ENCODE measurements around the gene PLAAT4.
A peak's percentile ranks its signal among the peaks of the same experiment; 100 is the strongest.

DNA sequence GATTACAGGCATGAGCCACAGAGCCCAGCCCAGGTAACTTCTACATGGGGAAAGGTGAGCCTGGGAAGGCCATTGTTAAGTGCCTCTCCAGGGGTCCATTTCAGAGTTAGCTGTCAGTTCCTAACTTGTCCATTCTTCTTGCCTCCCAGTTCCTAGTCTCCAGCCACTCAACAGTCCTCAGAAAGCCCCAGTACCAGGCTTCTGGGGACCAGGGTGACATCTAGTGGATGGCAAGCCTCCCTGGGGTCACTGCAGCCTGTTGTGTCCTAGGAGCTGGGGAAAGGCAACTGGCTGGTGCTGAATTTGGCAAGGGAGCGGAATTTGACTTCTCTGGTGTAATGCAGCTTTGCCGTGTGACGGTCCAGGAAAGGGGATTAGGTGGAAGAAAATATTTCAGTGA, 28.6 kb upstream of the PLAAT4 start:
- TF ChIP-seq, protein P1, sequence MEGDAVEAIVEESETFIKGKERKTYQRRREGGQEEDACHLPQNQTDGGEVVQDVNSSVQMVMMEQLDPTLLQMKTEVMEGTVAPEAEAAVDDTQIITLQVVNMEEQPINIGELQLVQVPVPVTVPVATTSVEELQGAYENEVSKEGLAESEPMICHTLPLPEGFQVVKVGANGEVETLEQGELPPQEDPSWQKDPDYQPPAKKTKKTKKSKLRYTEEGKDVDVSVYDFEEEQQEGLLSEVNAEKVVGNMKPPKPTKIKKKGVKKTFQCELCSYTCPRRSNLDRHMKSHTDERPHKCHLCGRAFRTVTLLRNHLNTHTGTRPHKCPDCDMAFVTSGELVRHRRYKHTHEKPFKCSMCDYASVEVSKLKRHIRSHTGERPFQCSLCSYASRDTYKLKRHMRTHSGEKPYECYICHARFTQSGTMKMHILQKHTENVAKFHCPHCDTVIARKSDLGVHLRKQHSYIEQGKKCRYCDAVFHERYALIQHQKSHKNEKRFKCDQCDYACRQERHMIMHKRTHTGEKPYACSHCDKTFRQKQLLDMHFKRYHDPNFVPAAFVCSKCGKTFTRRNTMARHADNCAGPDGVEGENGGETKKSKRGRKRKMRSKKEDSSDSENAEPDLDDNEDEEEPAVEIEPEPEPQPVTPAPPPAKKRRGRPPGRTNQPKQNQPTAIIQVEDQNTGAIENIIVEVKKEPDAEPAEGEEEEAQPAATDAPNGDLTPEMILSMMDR (conservative IDR thresholded peaks at IDR 0.05; ENCODE audit: low read length) = peak; percentile 68
- TF ChIP-seq EZH2phosphoT487 (IDR thresholded peaks at IDR 0.05; ENCODE audit: borderline replicate concordance, low read depth, low read length) = no peak

All from OCI-LY7 (cell line).